Neutrophil (primary cell): Measurements from ENCODE around the gene NR1H4.

Experiments
- H3K27ac ChIP-seq: fragments of 200-600 bp; sonication (generic); 2 replicates; pipeline ENCODE4 v1.5.1; 2016; ENCODE audit warnings: mild to moderate bottlenecking, moderate library complexity
- H3K27me3 ChIP-seq: fragments of 200-600 bp; sonication (generic); 2 replicates; pipeline ENCODE4 v1.6.0; 2016; ENCODE audit warnings: mild to moderate bottlenecking
- H3K36me3 ChIP-seq: fragments of 200-600 bp; sonication (generic); 2 replicates; pipeline ENCODE4 v1.5.1; 2017
- H3K4me1 ChIP-seq, 2 experiments: fragments of 200-600 bp in 1 of 2; sonication (generic) in 1 of 2; 1 replicate in 1 of 2; 2 replicates in 1 of 2; pipeline versions ENCODE4 v1.5.1 to v1.6.1; 2013 to 2016; ENCODE audit warnings: low read depth in 1 of 2, low read length in 1 of 2, mild to moderate bottlenecking in 1 of 2, moderate library complexity in 1 of 2; ENCODE audit not compliant: control insufficient read depth in 1 of 2, insufficient read depth in 1 of 2
- H3K4me3 ChIP-seq, 2 experiments: fragments of 200-600 bp in 1 of 2; sonication (generic) in 1 of 2; 1 replicate in 1 of 2; 2 replicates in 1 of 2; pipeline ENCODE4 v1.5.1; 2013 to 2016; ENCODE audit warnings: low read depth in 1 of 2, low read length in 1 of 2, mild to moderate bottlenecking in 1 of 2, moderate library complexity in 1 of 2
- H3K9me3 ChIP-seq: fragments of 200-600 bp; sonication (generic); 2 replicates; pipeline ENCODE4 v1.5.1; 2016
- CTCF ChIP-seq: fragments of 200-600 bp; sonication (generic); IDR thresholded peaks from 2 replicates; pipeline ENCODE4 v1.5.1; 2016; ENCODE audit warnings: antibody characterized with exemption

NR1H4 gene

GRCh38 chr12:100539202-100539601 lies 65.5 kb downstream of the NR1H4 start:
- no peaks in the 10 kb centered on the region for H3K4me1 ChIP-seq
- no peaks in the 10 kb centered on the region for H3K9me3 ChIP-seq
- no peak overlapping the region for H3K27ac ChIP-seq
- no peak for TF ChIP-seq CTCF
- H3K27me3 ChIP-seq = no peaks in the 10 kb centered on the region
- no peaks in the 10 kb centered on the region for H3K36me3 ChIP-seq
- H3K4me3 ChIP-seq = no peak overlapping the region

GRCh38 chr12:100544165-100544564 lies 70.5 kb downstream of the NR1H4 start:
- no peak for TF ChIP-seq CTCF
- no peak overlapping the region for H3K27ac ChIP-seq

GRCh38 chr12:100545092-100545491 lies 71.4 kb downstream of the NR1H4 start:
- TF ChIP-seq CTCF = no peak
- no peak overlapping the region for H3K4me3 ChIP-seq
- no peaks in the 10 kb centered on the region for H3K36me3 ChIP-seq
- H3K27me3 ChIP-seq = no peaks in the 10 kb centered on the region
- no peaks in the 10 kb centered on the region for H3K9me3 ChIP-seq
- no peaks in the 10 kb centered on the region for H3K4me1 ChIP-seq
- H3K27ac ChIP-seq = no peak overlapping the region

More at GRCh38 chr12:100544165-100544564, 70.5 kb downstream of the NR1H4 start:
- no peaks in the 10 kb centered on the region for H3K27me3 ChIP-seq
- H3K4me3 ChIP-seq = no peak overlapping the region
- no peaks in the 10 kb centered on the region for H3K9me3 ChIP-seq
- H3K4me1 ChIP-seq = no peaks in the 10 kb centered on the region
- no peaks in the 10 kb centered on the region for H3K36me3 ChIP-seq

- no peaks in the 10 kb centered on the region for H3K9me3 ChIP-seq
- H3K4me1 ChIP-seq = no peaks in the 10 kb centered on the region
- TF ChIP-seq CTCF = no peak
- no peak overlapping the region for H3K4me3 ChIP-seq
- H3K36me3 ChIP-seq = no peaks in the 10 kb centered on the region
- H3K27me3 ChIP-seq = no peaks in the 10 kb centered on the region
- H3K27ac ChIP-seq = no peak overlapping the region
Measured at GRCh38 chr12:100553936-100554335, 80.3 kb downstream of the NR1H4 start.

GRCh38 chr12:100554608-100555077 lies 81.0 kb downstream of the NR1H4 start:
- Histone ChIP-seq H3K27ac (no peak overlapping the region), H3K4me1 (no peaks in the 10 kb centered on the region), H3K9me3 (no peaks in the 10 kb centered on the region), H3K27me3 (no peaks in the 10 kb centered on the region), H3K36me3 (no peaks in the 10 kb centered on the region), H3K4me3 (no peak overlapping the region)
- TF ChIP-seq CTCF = no peak

- TF ChIP-seq CTCF = no peak
- Histone ChIP-seq H3K27me3 (no peaks in the 10 kb centered on the region), H3K9me3 (no peaks in the 10 kb centered on the region), H3K4me3 (no peak overlapping the region), H3K27ac (no peak overlapping the region), H3K36me3 (no peaks in the 10 kb centered on the region), H3K4me1 (no peaks in the 10 kb centered on the region)
Measured at GRCh38 chr12:100555722-100556121, 82.1 kb downstream of the NR1H4 start.
